Kidney epithelial cell (primary cell): Measurements from ENCODE around the gene CAPN14. TPM values are rescaled to one million over a fixed set of nuclear protein-coding genes. Genes with fewer than 3 reads are reported as not detected.

Experiments
- DNase-seq: peaks from one replicate; pipeline ENCODE4 v3.0.0-alpha.2; 2010; ENCODE audit warnings: low read depth
- H3K27me3 ChIP-seq: 2 replicates; pipeline ENCODE4 v1.6.0; 2011; ENCODE audit warnings: low read length; ENCODE audit not compliant: control insufficient read depth, insufficient read depth
- H3K36me3 ChIP-seq: 2 replicates; pipeline ENCODE4 v1.5.1; 2011; ENCODE audit warnings: low read length; ENCODE audit not compliant: control insufficient read depth, insufficient read depth
- H3K4me3 ChIP-seq: 2 replicates; pipeline ENCODE4 v1.5.1; 2011; ENCODE audit warnings: low read depth, mild to moderate bottlenecking, control low read depth, low read length
- total RNA-seq: library from RNA; depleted of rRNA; stranded (reverse); fragments of >200 nt; gene quantifications from 2 replicates; pipeline ENCODE4 v1.2.3, GENCODE V29; 2015
- TF ChIP-seq, protein P1 (sequence below): IDR thresholded peaks from 2 replicates; pipeline ENCODE4 v1.5.1; 2011; ENCODE audit warnings: mild to moderate bottlenecking, moderate library complexity, low read length, control low read depth, inconsistent platforms; ENCODE audit not compliant: insufficient read depth, poor library complexity, severe bottlenecking

The CAPN14 gene
- total RNA-seq, 1 donor from 2014 or later, result 0.58 TPM

GRCh38 chr2:31124904-31125303 is 92.4 kb downstream of the CAPN14 start:
- Histone ChIP-seq H3K27me3 (no peaks in the 10 kb centered on the region), H3K36me3 (no peaks in the 10 kb centered on the region), H3K4me3 (no peak overlapping the region)
- TF ChIP-seq, protein P1, sequence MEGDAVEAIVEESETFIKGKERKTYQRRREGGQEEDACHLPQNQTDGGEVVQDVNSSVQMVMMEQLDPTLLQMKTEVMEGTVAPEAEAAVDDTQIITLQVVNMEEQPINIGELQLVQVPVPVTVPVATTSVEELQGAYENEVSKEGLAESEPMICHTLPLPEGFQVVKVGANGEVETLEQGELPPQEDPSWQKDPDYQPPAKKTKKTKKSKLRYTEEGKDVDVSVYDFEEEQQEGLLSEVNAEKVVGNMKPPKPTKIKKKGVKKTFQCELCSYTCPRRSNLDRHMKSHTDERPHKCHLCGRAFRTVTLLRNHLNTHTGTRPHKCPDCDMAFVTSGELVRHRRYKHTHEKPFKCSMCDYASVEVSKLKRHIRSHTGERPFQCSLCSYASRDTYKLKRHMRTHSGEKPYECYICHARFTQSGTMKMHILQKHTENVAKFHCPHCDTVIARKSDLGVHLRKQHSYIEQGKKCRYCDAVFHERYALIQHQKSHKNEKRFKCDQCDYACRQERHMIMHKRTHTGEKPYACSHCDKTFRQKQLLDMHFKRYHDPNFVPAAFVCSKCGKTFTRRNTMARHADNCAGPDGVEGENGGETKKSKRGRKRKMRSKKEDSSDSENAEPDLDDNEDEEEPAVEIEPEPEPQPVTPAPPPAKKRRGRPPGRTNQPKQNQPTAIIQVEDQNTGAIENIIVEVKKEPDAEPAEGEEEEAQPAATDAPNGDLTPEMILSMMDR, result no peak
- no peak for DNase-seq

Other genes starting within 250 kb of the CAPN14 start
- 47.3 and 54.6 TPM in 2 replicates for gene GALNT14, start 79.1 kb downstream of the CAPN14 start, total RNA-seq
- 11.4 and 14.9 TPM in 2 replicates for gene EHD3, start 16.6 kb upstream of the CAPN14 start, total RNA-seq
- 4.4 and 4.9 TPM in 2 replicates for gene XDH, start 197.2 kb upstream of the CAPN14 start, total RNA-seq